A204.1 (cell line): ENCODE data around the gene SH3RF3.

ENCODE experiments used
- FAIRE-seq: peaks from 2 replicates; lab custom pipeline; 2012; peaks lifted over from hg19 to GRCh38; lab: Jason Lieb, UNC

Gene SH3RF3

GRCh38 chr2:109340381-109340780, 211.4 kb downstream of the SH3RF3 start:
- FAIRE-seq, result no peak

- FAIRE-seq, result no peak
These were observed 212.6 kb downstream of the SH3RF3 start for GRCh38 chr2:109341355-109342255.

GRCh38 chr2:109342256-109342850, 213.3 kb downstream of the SH3RF3 start:
- no peak for FAIRE-seq

GRCh38 chr2:109342930-109343329, 213.9 kb downstream of the SH3RF3 start:
- no peak for FAIRE-seq

GRCh38 chr2:109343460-109343859, 214.5 kb downstream of the SH3RF3 start:
- no peak for FAIRE-seq

- FAIRE-seq, result no peak
These were observed 215.3 kb downstream of the SH3RF3 start for GRCh38 chr2:109344270-109344805.

- FAIRE-seq, result no peak
These were observed 216.1 kb downstream of the SH3RF3 start for GRCh38 chr2:109345091-109345490.

GRCh38 chr2:109345653-109346480, 216.9 kb downstream of the SH3RF3 start:
- FAIRE-seq, result no peak

GRCh38 chr2:109346601-109347228, 217.7 kb downstream of the SH3RF3 start:
- FAIRE-seq, result no peak

GRCh38 chr2:109347626-109348025, 218.6 kb downstream of the SH3RF3 start:
- no peak for FAIRE-seq

GRCh38 chr2:109348190-109348589, 219.2 kb downstream of the SH3RF3 start:
- FAIRE-seq, result no peak

GRCh38 chr2:109348671-109349502, 219.9 kb downstream of the SH3RF3 start:
- no peak for FAIRE-seq

GRCh38 chr2:109349503-109350465, 220.8 kb downstream of the SH3RF3 start:
- FAIRE-seq, result no peak

- FAIRE-seq, result no peak
These were observed 221.5 kb downstream of the SH3RF3 start for GRCh38 chr2:109350526-109350925.

GRCh38 chr2:109351164-109351756, 222.3 kb downstream of the SH3RF3 start:
- FAIRE-seq, result no peak

GRCh38 chr2:109352056-109352897, 223.3 kb downstream of the SH3RF3 start:
- no peak for FAIRE-seq

- no peak for FAIRE-seq
These were observed 224.1 kb downstream of the SH3RF3 start for GRCh38 chr2:109352898-109353689.
